Ishikawa (cell line): Measurements from ENCODE around the gene FOXP1.

Source experiments
- CEBPB ChIP-seq: IDR thresholded peaks from 2 replicates; pipeline ENCODE4 v1.6.1; 2012
- CREB1 ChIP-seq: IDR thresholded peaks from 2 replicates; pipeline ENCODE4 v1.6.1; 2012; ENCODE audit warnings: low read depth
- EP300 ChIP-seq: IDR thresholded peaks from 2 replicates; pipeline ENCODE4 v1.6.1; 2012; ENCODE audit warnings: borderline replicate concordance
- FOXM1 ChIP-seq: IDR thresholded peaks from 2 replicates; pipeline ENCODE4 v1.6.1; 2012; ENCODE audit warnings: low read depth, borderline replicate concordance
- TAF1 ChIP-seq: IDR thresholded peaks from 2 replicates; pipeline ENCODE4 v1.6.1; 2012; ENCODE audit warnings: low read depth, mild to moderate bottlenecking
- TCF12 ChIP-seq: IDR thresholded peaks from 2 replicates; pipeline ENCODE4 v1.6.1; 2012; ENCODE audit warnings: low read depth
- TEAD4 ChIP-seq: IDR thresholded peaks from 2 replicates; pipeline ENCODE4 v1.6.1; 2012
- YY1 ChIP-seq: IDR thresholded peaks from 2 replicates; pipeline ENCODE4 v1.6.1; 2012; ENCODE audit warnings: low read depth
- ZBTB7A ChIP-seq: IDR thresholded peaks from 2 replicates; pipeline ENCODE4 v1.6.1; 2012; ENCODE audit warnings: low read depth
- TF ChIP-seq, protein P1 (sequence below): IDR thresholded peaks from 2 replicates; pipeline ENCODE4 v1.6.1; 2012
- TF ChIP-seq, protein P2 (sequence below): IDR thresholded peaks from 2 replicates; pipeline ENCODE4 v1.6.1; 2012; ENCODE audit warnings: low read depth, mild to moderate bottlenecking

DNA sequence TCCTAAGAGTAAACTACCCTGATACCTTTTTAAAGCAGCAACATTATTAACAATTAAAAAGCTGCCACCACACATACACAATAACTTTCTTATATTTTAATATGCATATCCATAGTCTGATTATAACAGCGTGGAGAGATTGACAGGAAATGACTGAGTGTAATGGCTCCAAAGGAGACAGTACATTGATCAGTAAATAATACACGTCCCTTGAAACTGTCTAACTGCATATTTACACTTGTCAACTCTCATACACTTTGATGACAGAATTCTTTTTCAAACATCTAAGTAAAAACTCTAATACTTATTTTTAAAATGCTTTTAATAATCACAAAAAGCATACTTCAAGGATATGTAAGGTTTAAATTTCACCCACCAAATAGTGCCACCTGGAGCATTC, 99.5 kb downstream of the FOXP1 start:
- TF ChIP-seq YY1 (no peak), EP300 (no peak), CEBPB (no peak), TCF12 (no peak), TEAD4 (no peak), ZBTB7A (no peak), TAF1 (no peak), CREB1 (no peak), FOXM1 (no peak)
- TF ChIP-seq, protein P1, sequence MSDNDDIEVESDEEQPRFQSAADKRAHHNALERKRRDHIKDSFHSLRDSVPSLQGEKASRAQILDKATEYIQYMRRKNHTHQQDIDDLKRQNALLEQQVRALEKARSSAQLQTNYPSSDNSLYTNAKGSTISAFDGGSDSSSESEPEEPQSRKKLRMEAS = no peak
- TF ChIP-seq, protein P2, sequence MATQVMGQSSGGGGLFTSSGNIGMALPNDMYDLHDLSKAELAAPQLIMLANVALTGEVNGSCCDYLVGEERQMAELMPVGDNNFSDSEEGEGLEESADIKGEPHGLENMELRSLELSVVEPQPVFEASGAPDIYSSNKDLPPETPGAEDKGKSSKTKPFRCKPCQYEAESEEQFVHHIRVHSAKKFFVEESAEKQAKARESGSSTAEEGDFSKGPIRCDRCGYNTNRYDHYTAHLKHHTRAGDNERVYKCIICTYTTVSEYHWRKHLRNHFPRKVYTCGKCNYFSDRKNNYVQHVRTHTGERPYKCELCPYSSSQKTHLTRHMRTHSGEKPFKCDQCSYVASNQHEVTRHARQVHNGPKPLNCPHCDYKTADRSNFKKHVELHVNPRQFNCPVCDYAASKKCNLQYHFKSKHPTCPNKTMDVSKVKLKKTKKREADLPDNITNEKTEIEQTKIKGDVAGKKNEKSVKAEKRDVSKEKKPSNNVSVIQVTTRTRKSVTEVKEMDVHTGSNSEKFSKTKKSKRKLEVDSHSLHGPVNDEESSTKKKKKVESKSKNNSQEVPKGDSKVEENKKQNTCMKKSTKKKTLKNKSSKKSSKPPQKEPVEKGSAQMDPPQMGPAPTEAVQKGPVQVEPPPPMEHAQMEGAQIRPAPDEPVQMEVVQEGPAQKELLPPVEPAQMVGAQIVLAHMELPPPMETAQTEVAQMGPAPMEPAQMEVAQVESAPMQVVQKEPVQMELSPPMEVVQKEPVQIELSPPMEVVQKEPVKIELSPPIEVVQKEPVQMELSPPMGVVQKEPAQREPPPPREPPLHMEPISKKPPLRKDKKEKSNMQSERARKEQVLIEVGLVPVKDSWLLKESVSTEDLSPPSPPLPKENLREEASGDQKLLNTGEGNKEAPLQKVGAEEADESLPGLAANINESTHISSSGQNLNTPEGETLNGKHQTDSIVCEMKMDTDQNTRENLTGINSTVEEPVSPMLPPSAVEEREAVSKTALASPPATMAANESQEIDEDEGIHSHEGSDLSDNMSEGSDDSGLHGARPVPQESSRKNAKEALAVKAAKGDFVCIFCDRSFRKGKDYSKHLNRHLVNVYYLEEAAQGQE = no peak
